GM21528 (cell line): ENCODE results near the gene SPECC1L.
"Not testable (repeated sequence)": the region's sequence is repeated elsewhere in the genome, so short reads cannot be mapped to it uniquely, and the experiment has no call there.

Experiments
- ATAC-seq: cut with Tn5 transposase; IDR thresholded peaks from one replicate; pipeline ENCODE4 v1.9.1; 2021; ENCODE audit warnings: mild to moderate bottlenecking, moderate library complexity; ENCODE audit not compliant: unreplicated experiment, low FRiP score

The SPECC1L gene

DNA sequence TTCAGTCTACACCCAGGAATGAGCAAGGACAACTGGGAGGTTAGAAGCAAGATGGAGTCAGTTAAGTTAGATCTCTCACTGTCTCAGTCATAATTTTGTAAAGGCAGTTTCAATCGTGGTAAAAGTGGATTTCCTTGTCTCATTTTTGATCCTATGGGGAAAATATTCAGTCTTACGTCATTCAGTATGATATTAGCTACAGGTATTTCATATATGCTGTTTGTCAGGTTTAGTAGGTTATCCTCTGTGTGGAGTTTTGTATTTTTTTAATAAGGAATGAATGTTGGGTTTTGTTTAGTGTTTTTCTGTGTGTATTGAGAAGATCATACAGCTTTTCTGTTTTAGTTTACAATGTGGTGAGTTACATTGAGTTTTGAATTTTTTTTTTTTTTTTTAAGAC, 11.8 kb downstream of the SPECC1L start:
- no peak for ATAC-seq

DNA sequence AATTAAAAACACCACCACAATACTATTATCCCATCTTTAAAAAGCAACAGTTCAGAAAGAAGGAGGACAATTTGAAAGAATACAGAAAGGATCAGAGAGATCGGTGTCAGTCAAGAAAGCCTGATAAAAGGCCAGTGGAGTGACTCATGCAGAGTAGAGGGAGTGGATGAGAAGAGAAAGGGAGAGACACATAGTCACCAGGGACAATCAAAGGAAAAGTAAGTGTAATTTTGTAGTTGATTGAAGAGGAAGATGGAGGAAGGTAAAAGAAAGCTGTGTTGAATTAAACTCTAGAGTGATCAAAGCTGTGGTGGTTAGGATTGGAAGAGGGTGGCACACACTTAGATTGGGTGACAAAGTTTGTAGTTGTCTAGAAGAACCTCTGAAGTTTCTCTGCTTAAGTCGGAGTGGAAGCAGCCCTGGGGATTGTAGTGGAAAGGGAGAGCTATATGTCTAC, 14.1 kb downstream of the SPECC1L start:
- ATAC-seq = no peak

DNA sequence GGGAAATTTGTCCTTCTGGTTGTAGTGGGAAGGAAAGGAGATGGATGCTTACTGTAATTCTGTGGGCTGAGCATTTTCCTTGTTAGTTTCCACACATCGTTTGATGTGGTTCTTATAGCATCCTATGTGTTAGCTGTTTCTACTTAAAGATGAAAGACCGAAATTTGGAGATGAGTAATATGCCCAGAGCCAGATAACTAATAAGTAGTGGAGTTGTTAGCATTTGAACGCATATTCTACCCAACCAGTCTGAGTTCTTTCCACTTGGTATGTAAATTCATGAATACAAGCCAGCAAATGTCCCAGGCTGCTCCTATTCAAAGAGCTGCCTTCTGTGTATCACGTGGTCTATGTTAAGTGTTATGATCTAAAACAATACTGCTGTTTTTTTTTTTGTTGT, 14.6 kb downstream of the SPECC1L start:
- ATAC-seq = no peak

DNA sequence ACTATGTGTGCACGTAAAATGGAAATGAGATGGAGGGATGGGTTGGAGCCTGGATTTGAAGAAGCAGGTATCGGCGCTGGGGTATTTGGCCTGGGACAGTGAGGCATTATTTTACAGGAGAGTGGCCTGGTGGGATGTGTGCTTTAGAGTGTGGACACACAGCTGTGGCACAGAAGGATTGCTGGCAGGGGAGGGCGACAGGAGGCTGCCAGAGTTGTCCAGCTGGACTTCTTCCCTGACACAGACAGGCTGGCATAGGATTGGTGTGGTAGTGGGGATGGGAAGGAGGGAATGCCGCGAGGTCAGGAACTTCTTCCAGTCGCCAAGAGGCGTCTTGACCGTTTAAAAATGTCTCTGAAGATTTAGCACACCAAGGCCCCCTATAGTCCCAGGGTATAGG, 16.6 kb downstream of the SPECC1L start:
- ATAC-seq = not testable (repeated sequence)

DNA sequence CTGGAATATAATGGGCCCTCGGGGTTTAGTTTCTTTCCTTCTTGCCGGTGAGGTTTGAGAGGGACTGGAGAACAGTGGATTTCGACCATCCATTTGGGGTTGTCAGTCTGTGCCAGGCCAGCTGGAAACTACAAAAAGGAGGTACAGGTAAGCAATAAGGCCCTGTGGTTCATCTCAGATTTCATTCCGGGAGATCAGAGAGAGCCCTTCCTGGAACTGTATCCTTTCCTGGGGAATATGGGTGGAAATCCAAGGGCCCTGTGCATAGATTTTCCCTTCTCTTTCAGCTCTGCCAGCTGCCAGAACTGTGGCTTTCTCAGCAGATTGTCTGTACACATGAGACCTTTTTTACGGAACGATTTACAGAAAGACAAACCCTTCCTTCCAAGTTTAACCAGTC, 17.2 kb downstream of the SPECC1L start:
- ATAC-seq = not testable (repeated sequence)

DNA sequence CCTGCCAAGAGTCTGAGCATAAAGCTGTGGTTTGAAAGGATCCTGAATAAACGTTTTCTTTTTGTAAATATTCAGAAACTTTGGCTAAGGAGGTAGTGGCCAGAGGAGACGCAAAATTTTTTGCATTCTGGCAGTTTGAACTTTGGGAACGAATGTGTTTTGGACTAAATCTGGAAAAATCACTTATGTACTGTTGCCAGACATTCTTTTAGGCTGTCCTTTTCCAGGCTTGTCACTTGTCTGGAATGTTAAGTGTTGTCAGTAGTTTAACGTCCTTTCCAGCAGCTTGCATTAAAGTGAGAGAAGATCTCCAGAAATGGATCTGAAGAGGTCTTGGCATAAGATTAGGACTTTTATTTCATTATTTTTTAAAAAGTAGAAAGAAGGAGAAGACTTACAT, 18.5 kb downstream of the SPECC1L start:
- no peak for ATAC-seq

DNA sequence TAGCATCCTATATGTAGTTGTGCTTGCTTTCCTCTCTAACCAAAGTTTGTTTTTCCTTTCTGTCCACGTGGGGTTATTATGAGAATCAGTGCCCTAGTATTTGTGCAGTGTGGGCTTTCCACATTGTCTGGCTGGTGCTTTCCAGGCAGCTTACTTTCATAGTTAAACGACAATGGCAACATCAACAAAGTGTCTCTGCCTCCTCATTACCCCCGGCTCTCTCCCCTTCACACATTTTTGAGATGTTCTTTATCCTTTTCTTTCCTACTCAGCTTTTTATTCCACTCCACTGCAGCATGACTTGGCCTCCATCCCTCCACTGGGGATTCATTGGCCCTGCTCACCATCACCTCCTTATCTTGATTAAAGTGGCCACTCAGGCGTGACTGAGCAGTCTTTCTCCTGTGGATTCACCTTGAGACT, 19.1 kb downstream of the SPECC1L start:
- no peak for ATAC-seq

DNA sequence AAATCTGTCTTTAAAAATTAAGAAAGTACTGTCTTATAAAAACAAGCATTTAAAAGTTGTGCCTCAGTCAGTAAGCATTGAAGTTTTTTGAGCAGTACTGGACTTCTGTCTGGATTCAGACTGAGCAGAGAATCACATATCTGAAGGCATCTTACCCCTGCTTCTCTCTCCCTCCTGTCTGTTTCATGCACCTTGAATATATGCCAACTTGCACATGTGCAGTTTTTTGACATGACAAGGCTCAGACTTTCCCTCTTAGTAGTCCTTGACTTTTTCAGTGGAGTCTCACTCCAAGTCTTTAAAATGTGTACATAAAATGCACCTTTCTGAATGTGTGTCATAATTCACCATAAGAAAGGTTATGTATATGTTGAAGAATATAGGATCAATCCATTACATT, 19.8 kb downstream of the SPECC1L start:
- no peak for ATAC-seq

DNA sequence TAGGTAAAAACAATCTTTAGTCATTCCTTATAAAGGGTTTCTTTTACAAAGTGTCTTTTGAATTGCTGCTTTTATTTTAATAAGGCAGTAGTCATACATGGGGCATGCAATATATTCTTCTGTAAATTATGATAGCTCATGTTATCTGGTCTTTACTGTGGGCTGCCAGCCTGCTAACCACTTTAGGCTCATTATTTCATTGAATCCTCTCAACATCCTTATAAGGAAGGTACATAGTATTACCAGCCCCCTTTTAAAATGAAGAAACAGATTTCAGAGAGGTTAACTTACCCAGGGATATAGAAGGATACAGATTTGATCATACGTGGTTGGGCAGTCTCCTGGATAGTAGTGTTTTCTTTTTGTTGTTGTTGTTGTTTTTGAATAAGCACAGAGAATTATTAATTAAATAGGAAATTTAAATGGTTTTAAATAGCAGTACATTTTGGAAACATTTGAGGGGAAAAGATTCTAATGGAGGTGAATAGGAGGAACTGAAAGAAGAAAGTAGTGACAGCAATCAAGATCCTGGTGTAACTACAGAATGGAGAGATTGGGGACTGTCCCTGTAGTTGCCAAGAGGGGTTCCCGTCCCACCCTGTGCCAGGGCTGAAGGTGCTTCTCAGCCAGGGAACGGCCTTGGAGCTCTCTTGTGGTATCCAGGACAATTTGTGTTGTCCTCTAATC, 21.0 kb downstream of the SPECC1L start:
- no peak for ATAC-seq

DNA sequence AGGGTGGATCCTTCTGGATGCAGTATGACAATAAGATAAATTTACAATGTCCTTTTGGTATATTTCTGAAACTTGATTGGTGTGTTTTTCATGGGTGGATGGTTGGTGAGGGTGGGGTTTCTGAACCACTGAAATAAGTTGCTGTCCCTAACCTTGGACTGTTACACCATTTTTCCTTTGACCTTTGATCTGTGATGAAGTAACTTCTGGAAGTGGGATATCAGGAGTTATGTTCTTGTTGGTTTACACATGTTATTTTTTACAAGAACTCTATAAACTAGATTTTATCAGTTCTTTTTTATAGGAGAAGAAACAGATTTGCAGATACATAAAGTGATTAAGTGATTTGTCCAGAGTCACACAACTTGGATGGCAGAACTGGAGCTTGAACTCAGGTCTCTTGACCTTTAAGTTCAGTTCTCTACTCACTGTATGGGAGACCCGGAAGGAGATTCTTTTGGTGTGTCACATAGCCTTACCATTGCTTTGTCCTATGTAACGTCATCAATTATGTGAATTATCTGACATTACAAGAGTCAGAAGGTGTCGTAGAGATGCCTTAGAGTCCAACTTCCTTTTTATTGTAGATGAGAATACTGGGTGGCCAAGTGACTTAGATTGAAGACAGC, 21.7 kb downstream of the SPECC1L start:
- not testable (repeated sequence) for ATAC-seq

DNA sequence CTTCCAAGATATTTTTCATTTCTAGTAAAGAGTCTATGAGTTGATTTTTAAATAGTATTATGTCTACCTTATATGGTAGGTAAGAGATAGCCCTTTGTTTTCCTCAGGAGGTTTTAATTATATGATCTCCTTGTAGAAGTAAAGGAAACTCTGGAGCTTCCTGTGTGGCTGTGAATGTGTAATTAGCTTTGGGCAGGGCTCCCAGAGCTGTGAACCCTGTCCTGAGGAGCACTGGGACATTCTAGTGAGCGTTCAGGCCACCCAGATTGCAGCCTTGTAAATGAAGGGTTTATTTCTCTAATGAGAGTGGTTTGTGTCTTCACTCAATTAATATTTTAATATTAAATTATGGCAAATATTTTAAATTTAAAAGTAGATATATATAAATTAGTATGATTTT, 24.3 kb downstream of the SPECC1L start:
- not testable (repeated sequence) for ATAC-seq

DNA sequence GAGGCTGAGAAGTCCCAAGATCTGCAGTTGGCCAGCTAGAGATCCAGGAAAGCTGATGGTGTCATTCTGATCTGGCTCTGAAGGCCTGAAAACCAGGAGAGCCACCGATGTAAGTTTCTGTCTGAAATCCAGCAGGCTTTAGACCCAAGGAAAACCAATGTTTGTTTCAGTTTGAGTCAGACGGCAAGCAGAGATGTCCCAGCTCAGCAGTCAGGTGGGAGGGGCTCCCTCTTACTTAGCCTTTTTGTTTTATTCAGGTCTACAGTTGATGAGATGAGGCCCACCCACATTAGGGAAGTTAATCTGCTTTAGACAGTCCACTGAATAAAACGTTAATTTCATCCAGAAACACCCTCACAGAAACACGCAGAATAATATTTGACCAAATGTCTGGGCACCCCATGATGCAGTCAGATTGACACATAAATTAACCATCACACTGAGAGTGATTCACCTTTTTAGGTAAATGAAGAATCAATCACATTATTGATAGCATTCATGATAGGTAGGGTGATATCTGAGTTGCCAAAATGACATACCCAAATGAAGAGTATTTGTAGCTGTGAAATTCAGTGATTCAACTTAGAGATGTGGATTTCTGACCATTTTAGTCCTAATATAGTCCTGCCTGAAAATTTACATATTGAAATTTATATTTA, 28.0 kb downstream of the SPECC1L start:
- ATAC-seq = not testable (repeated sequence)

DNA sequence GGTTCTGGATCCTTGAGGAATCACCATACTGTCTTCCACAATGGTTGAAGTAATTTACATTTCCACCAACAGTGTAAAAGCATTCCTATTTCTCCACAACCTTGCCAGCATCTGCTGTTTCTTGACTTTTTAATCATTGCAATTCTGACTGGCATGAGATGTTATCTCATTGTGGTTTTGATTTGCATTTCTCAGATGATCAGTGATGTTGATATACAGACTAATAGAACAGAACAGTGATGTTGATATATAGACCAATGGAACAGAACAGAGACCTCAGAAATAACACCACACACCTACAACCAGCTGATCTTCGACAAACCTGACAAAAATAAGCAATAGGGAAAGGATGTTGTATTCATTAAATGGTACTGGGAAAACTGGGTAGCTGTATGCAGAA, 29.9 kb downstream of the SPECC1L start:
- not testable (repeated sequence) for ATAC-seq

DNA sequence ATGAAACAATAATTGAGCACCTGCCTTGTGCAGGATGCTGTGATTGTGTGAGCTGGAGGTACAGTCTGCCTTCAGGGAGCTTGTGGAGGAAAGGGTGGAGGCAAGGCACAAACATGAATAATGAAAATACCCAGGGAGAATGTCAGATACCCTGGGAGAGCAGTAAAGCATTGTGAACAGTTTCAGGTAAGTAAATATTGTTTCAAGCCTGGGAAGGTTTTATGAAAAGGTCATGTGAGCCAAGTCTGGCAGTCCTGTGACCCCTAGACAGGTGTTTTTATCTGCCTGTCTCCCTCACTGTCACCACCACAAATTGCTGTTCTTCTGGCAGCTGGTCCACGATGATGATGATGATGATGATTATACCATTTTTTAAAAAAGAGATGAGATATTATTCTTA, 32.0 kb downstream of the SPECC1L start:
- ATAC-seq = no peak

DNA sequence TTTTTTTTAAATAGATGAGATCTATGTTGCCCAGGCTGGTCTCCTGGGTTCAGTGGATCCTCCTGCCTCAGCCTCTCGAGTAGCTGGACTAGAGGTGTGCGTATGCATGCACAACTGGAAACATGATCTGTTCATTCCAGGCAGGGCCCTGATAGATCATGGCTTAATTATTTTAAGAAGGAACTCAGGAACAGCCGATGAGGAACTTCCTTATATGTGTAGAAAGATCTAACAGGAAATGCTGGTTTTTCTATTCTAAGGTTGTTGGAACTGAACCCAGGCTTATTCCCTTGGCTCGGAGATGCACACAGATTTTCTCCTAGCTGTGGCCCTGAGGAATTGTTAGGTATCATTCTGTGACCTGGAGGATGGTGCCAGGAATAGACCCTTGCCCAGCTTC, 32.4 kb downstream of the SPECC1L start:
- ATAC-seq = no peak

DNA sequence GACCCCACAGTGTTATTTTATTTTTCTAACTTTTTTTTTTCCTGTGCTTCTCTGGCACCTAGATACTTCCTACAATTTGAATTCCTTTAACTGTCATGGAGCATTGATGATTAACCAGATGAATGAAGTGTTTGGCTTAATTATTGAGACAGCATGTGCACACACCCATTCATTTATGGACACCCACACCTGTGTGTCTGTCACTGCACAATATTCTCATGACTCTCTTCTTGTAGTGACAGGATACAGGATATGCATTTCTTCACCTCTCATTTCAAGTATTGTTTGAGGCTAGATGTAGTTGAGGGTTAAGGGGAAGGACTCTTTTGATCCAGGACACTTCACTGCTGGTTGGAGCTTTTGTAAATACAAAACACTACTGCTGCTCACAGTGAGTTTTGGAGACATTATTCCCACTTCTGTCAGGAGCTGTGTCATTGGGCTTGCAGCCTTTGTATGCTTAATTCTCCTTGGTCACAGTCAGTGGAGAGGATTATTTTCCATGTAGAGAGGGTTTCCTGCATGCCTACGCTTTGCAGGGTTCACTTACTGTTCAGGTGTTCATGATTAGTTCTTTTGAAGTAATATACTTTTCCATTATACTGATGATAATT, 33.5 kb downstream of the SPECC1L start:
- ATAC-seq = no peak

DNA sequence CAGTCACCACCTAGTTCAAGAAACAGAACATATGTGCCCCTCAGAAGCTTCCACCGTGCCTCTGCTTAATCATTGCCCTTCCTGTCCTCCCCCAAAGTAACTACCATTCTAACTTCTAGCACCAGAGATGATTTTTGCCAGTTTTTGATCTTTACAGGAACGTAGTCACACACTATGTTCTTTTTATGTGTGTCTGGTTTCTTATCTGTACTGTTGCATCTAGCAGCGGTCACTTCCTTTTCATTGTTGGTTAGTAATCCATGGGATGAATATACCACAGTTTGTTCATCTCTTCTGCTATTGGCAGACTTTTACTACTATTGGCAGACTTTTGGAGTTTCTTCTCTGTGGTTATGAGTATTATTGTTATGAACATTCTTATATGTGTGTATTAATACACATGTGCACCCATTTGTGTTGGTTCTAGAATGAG, 34.6 kb downstream of the SPECC1L start:
- no peak for ATAC-seq

DNA sequence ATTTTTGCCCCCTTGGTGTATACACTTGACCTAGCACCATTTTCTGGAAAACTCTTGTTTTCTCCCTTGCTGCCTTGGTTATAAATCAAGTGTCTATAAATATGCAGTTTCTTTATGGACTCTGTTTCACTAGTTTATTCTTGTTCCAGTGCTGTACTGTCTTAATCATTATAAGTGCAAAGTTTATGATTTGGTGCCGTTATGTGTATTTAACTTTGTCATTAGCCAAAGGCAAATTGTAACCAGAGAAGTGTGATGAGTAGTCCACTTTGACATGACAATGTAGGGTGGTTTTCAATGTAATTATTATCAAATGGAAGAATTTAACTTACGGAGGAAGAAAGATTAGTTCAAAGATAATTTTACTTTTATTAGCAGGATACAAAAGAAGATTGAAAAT, 40.3 kb downstream of the SPECC1L start:
- ATAC-seq = no peak

DNA sequence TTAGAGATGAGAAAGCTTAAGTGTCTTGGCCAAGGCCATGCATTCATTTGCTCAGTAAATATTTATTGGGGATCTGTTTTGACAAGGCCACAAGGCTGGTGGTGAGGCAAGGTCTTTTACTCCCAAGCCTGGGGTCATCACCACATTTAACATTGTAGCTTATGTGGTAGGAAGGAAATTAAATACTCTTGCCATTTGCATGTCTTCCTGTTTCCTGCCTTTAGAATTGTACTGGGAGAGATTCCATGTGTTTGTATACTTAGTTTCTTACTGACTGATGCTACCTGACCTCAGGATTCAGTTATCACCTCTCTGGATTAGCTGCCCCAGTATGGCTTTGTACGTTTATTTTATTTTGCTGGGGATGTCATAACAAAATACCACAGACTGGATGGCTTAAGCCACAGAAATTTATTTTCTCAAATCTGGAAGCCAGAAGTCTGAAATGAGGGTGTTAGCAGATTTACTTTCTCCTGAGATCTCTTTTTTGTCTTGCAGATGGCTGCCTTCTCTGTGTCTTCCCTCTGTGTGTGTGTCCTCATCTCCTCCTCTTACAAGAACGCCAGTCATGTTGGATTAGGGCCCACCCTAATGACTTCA, 44.8 kb downstream of the SPECC1L start:
- no peak for ATAC-seq

DNA sequence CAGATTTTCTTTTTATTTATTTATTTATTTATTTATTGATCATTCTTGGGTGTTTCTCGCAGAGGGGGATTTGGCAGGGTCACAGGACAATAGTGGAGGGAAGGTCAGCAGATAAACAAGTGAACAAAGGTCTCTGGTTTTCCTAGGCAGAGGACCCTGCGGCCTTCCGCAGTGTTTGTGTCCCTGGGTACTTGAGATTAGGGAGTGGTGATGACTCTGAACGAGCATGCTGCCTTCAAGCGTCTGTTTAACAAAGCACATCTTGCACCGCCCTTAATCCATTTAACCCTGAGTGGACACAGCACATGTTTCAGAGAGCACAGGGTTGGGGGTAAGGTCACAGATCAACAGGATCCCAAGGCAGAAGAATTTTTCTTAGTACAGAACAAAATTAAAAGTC, 45.6 kb downstream of the SPECC1L start:
- not testable (repeated sequence) for ATAC-seq

DNA sequence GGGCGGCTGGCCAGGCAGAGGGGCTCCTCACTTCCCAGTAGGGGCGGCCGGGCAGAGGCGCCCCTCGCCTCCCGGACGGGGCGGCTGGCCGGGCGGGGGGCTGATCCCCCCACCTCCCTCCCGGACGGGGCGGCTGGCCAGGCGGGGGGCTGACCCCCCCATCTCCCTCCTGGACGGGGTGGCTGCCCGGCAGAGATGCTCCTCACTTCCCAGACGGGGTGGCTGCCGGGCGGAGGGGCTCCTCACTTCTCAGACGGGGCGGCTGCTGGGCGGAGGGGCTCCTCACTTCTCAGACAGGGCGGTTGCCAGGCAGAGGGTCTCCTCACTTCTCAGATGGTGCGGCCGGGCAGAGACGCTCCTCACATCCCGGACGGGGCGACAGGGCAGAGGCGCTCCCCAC, 46.9 kb downstream of the SPECC1L start:
- not testable (repeated sequence) for ATAC-seq
